ENCODE data around the gene ATP5PB.

ATP5PB gene

DNA sequence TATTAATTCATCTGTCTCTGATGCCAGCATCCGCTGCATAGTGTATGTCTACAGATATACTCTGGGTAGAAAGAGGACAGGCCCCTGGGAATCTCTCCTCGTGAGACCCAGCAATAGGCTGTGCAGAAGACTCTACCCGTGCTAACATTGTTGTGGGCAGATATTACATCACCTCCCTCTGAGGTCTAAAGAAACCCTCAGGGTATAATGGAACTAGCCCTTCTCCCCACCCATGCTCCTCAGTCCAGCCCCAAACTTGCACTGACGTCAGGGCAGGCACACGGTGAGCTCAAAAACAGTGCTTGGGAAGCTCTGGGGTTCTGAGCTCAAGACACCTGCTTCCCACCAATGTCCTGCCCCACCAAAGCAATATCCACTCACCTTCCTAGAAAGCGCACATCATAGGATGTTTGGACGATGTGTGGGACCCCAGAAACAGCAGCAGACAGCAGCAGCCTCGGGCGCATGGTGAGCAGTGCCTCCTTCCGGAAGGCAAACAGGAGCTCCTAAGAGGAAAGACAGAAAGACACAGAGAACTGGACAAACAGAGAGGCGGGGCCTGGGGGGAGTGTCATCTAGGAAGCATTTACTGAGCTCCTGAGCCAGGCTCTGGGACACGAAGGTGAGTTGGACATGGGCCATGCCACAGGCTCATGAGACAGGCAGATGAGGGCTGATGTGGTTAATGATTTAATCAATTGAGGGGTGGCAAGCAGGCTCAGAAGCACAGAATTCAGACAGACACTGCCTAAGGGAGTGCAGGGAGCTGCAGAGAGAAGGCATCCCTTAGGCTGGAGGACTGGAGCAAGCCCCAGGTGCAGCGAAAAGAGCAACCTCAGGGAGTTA is 26.5 kb upstream of the ATP5PB start:
- Histone ChIP-seq H3K9me3 (ENCODE audit: control insufficient read depth, insufficient read depth, low read length) (no peaks in the 10 kb centered on the region), H3K36me3 (ENCODE audit: control insufficient read depth, insufficient read depth, low read length) (no peaks in the 10 kb centered on the region), H3K4me1 (ENCODE audit: control insufficient read depth, insufficient read depth, low read length) (no peaks in the 10 kb centered on the region), H3K4me3 (ENCODE audit: low read depth, low read length) (no peak overlapping the region), H3K9ac (ENCODE audit: low read depth, low read length) (no peak overlapping the region), H3K27me3 (ENCODE audit: control insufficient read depth, insufficient read depth, low read length) (no peaks in the 10 kb centered on the region)

DNA sequence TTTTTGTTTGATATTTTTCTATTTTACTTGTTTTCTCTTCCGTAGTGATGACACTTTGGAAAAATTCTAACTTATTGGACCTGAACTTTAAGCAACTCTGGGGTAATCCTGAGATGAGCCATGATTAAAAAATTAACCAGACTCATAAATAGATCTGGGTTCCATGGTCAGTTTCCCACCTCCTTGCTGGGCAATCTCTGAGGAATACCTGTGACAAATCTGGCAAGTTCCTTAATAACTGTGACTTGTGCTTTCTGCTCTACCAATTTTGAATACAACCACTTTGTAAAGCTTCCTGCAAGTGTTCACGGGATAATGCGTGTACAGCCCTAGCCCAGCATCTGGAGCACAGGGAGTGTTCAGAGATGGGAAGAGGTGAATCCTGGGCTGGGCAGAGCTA is 25.0 kb upstream of the ATP5PB start:
- Histone ChIP-seq H3K9ac (ENCODE audit: low read depth, low read length) (no peak overlapping the region), H3K4me3 (ENCODE audit: low read depth, low read length) (no peak overlapping the region), H3K36me3 (ENCODE audit: control insufficient read depth, insufficient read depth, low read length) (no peaks in the 10 kb centered on the region), H3K27me3 (ENCODE audit: control insufficient read depth, insufficient read depth, low read length) (no peaks in the 10 kb centered on the region), H3K9me3 (ENCODE audit: control insufficient read depth, insufficient read depth, low read length) (no peaks in the 10 kb centered on the region), H3K4me1 (ENCODE audit: control insufficient read depth, insufficient read depth, low read length) (no peaks in the 10 kb centered on the region)

DNA sequence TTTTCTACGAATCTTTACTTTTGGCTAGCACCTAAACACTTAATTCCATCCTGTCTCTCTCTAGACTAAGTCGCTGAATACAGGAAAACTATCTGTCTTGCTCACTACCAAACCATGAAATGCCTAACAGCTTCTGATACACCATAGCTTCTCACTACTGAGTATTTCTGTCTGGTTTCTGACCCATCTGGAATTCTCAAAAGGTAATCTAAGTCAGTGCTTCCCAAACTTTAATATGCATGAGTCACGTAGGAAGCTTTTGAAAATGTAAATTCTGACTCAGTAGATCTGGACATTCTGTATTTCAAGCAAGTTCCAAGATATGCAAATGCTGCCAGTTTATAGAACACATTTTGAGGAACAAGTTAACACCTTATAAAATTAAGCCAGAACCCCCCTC is 12.5 kb upstream of the ATP5PB start:
- H3K9me3 ChIP-seq (ENCODE audit: control insufficient read depth, insufficient read depth, low read length): no peaks in the 10 kb centered on the region
- H3K4me3 ChIP-seq (ENCODE audit: low read depth, low read length): no peak overlapping the region
- H3K4me1 ChIP-seq (ENCODE audit: control insufficient read depth, insufficient read depth, low read length): no peaks in the 10 kb centered on the region
- H3K27me3 ChIP-seq (ENCODE audit: control insufficient read depth, insufficient read depth, low read length): no peaks in the 10 kb centered on the region
- H3K36me3 ChIP-seq (ENCODE audit: control insufficient read depth, insufficient read depth, low read length): peaks cover 23% of the 10 kb centered on the region
- H3K9ac ChIP-seq (ENCODE audit: low read depth, low read length): no peak overlapping the region

DNA sequence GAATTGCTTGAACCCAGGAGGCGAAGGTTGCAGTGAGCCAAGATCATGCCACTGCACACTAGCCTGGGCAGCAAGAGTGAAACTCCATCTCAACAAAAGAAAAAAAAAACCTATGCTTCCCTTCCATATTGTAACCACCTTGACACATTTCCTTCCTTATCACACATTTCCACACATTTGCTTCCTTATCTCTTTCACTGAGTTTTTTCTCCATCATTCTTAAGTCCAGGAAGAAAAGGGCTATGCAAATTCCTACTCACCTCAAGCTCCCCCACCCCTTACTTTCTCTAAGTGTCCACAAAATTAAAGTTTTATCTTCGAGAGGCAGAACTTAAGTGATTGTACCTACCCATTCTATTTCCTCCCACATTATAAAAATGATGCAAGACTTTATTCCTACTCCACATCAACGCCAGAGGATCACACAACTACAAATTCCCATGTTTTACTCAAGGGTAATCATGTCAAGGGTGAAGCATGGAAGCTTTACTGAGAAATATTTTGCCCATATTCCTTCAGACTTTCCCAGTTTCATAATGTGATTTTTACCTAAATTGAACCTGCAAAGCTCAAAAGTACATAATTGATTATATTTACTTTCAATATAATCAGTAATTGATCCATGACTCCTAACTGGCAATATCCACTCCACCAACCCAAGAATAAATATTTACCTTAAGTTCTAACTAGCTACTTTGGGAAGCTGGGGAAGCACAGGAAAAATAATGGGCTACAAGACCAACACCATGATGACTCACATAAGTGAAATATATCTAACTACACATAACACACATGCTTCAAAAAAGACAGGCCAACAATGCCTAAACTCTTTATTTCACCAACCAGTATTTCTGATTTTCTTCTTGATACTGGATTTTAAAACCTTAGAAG is 9.6 kb upstream of the ATP5PB start:
- Histone ChIP-seq H3K4me3 (ENCODE audit: low read depth, low read length) (no peak overlapping the region), H3K4me1 (ENCODE audit: control insufficient read depth, insufficient read depth, low read length) (no peaks in the 10 kb centered on the region), H3K9ac (ENCODE audit: low read depth, low read length) (no peak overlapping the region), H3K9me3 (ENCODE audit: control insufficient read depth, insufficient read depth, low read length) (no peaks in the 10 kb centered on the region), H3K36me3 (ENCODE audit: control insufficient read depth, insufficient read depth, low read length) (peaks cover 45% of the 10 kb centered on the region), H3K27me3 (ENCODE audit: control insufficient read depth, insufficient read depth, low read length) (no peaks in the 10 kb centered on the region)

DNA sequence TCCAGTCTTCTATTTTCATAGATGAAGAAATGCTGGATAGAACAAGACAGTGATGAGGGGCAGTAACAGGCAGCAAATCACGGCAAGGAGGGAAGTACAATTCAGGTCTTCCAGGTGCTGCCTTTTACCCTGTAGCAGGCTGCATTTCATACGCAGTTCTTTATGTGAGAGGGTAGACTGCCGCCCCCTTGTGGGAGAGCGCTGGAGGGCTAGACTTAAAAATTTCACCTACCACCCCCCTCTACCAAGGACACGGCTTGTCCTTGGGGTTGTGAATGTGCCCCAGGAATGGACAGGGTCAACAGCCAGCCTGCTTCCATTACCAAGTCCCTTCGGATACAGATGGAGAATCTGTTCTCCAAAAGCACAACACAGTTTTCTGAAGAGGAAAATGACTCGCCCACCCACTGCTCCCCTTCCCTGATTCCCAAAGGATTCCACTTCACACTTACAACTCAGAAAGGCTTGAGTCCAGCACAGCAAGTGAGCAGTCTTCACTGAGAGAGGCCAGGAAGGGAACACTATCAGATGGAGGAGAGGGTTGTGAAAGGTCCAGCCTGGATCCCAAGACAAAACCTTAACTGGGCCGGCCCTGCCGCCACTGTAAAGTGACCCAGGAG is 7.6 kb upstream of the ATP5PB start:
- Histone ChIP-seq H3K4me1 (ENCODE audit: control insufficient read depth, insufficient read depth, low read length) (no peaks in the 10 kb centered on the region), H3K36me3 (ENCODE audit: control insufficient read depth, insufficient read depth, low read length) (peaks cover 47% of the 10 kb centered on the region), H3K27me3 (ENCODE audit: control insufficient read depth, insufficient read depth, low read length) (no peaks in the 10 kb centered on the region), H3K4me3 (ENCODE audit: low read depth, low read length) (no peak overlapping the region), H3K9ac (ENCODE audit: low read depth, low read length) (no peak overlapping the region), H3K9me3 (ENCODE audit: control insufficient read depth, insufficient read depth, low read length) (no peaks in the 10 kb centered on the region)

DNA sequence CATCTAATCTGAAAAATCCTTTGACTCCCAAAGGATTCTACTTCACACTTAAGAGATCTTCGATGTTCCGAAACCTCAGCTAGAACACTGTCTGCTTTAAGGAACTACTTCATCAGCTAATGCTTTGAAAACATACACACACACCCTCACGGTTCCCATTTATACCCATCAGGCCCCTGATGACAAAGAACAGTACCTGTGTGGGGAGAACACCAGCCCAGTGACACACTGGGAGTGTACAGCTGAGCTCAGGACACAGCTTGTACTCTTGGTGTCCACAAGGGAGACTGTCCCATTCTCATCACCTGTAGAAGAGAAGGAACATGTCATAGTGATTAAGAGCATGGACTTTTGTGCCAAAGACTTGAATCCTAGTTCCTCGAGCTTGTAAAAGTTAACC is 6.8 kb upstream of the ATP5PB start:
- H3K9me3 ChIP-seq (ENCODE audit: control insufficient read depth, insufficient read depth, low read length): no peaks in the 10 kb centered on the region
- no peak overlapping the region for H3K9ac ChIP-seq (ENCODE audit: low read depth, low read length)
- no peaks in the 10 kb centered on the region for H3K4me1 ChIP-seq (ENCODE audit: control insufficient read depth, insufficient read depth, low read length)
- no peaks in the 10 kb centered on the region for H3K27me3 ChIP-seq (ENCODE audit: control insufficient read depth, insufficient read depth, low read length)
- H3K4me3 ChIP-seq (ENCODE audit: low read depth, low read length): no peak overlapping the region
- H3K36me3 ChIP-seq (ENCODE audit: control insufficient read depth, insufficient read depth, low read length): peaks cover 46% of the 10 kb centered on the region

DNA sequence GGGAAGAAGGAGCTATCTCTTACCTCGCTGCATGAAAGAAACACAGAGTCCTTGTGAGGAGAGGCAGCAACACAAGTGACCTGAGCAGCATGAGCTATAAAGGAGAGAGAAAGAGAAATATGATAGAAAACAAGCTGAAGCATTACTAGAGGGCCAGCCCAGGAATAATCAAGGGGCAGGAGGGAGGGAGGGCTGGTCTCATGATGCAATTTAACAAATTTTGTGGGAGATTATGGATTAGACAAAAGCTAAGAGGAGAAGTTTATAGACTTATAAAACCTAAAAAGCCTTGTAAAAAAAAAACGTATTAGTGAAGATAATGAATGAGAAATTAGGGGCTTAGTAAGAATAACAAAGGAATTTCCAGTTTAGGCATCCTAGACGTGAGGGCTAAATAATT is 5.2 kb upstream of the ATP5PB start:
- H3K27me3 ChIP-seq (ENCODE audit: control insufficient read depth, insufficient read depth, low read length): no peaks in the 10 kb centered on the region
- no peak overlapping the region for H3K9ac ChIP-seq (ENCODE audit: low read depth, low read length)
- no peaks in the 10 kb centered on the region for H3K9me3 ChIP-seq (ENCODE audit: control insufficient read depth, insufficient read depth, low read length)
- no peak overlapping the region for H3K4me3 ChIP-seq (ENCODE audit: low read depth, low read length)
- peaks cover 46% of the 10 kb centered on the region for H3K36me3 ChIP-seq (ENCODE audit: control insufficient read depth, insufficient read depth, low read length)
- peaks cover 4% of the 10 kb centered on the region for H3K4me1 ChIP-seq (ENCODE audit: control insufficient read depth, insufficient read depth, low read length)

DNA sequence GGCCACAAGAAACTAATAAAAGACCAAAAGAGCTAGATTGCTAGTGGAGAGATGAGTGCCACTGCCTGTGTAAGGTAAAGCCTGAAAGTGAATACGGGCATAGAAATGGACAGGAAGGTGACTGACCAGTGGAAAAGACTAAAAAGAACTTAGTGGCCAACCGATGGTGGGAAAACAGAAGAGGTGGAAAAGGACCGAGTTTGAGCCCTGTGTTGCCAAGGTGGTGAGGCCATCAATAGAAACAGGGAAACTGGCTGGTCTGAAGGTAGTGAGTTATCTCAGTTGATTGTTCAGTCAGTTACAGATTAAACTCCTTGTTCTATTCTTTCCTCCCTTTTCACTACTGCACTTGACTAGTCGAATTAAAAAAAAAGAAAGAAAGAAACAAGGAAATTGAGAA is 2.7 kb upstream of the ATP5PB start:
- Histone ChIP-seq H3K27me3 (ENCODE audit: control insufficient read depth, insufficient read depth, low read length) (no peaks in the 10 kb centered on the region), H3K9ac (ENCODE audit: low read depth, low read length) (no peak overlapping the region), H3K4me1 (ENCODE audit: control insufficient read depth, insufficient read depth, low read length) (peaks cover 4% of the 10 kb centered on the region), H3K36me3 (ENCODE audit: control insufficient read depth, insufficient read depth, low read length) (peaks cover 26% of the 10 kb centered on the region), H3K4me3 (ENCODE audit: low read depth, low read length) (no peak overlapping the region), H3K9me3 (ENCODE audit: control insufficient read depth, insufficient read depth, low read length) (no peaks in the 10 kb centered on the region)

DNA sequence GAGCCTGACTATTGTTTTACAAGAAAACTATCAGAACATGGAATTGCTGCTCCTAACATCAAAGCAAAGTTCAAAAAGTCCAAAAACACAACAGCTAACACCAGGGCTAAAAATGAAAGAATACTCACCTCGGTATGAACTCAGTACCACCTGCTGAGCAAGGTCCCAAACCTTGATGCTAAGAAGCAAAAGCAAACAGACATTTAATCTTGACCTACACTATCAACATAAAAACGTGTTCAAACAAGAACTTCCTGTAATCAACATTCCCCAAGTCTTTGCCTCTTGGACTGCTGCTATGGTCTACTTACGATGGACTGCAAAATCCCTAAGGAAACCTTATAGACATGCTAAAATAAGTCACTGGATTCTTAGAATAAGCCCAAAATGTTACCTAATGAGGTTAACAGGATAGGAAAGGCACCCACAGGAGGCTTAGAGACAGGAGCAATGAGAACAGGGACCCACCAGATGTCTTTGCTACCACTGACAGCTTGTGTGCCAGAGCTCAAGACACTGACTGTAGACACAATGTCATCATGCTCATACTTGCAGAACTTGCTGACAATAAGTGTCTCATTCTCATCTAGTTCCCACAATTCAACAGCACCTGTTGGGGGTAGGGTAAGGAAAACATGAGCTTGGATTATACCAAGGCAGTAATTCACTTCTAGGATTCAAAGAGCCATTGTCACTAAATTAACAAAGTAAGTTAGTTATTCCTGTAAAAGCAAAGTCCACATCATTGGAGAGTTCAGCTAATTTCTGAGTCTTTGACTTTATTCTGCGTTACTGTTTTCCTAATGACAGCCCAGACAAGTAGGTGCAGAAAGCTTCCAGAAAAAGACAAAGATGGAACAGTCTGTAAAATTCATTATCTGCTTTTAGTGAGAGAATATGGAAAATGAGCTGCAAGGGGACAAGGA is 2.0 kb upstream of the ATP5PB start:
- no peaks in the 10 kb centered on the region for H3K27me3 ChIP-seq (ENCODE audit: control insufficient read depth, insufficient read depth, low read length)
- peak overlapping the region; percentile 91 for H3K9ac ChIP-seq (ENCODE audit: low read depth, low read length)
- H3K9me3 ChIP-seq (ENCODE audit: control insufficient read depth, insufficient read depth, low read length): no peaks in the 10 kb centered on the region
- peaks cover 4% of the 10 kb centered on the region for H3K4me1 ChIP-seq (ENCODE audit: control insufficient read depth, insufficient read depth, low read length)
- peak overlapping the region; percentile 100 for H3K4me3 ChIP-seq (ENCODE audit: low read depth, low read length)
- peaks cover 22% of the 10 kb centered on the region for H3K36me3 ChIP-seq (ENCODE audit: control insufficient read depth, insufficient read depth, low read length)

DNA sequence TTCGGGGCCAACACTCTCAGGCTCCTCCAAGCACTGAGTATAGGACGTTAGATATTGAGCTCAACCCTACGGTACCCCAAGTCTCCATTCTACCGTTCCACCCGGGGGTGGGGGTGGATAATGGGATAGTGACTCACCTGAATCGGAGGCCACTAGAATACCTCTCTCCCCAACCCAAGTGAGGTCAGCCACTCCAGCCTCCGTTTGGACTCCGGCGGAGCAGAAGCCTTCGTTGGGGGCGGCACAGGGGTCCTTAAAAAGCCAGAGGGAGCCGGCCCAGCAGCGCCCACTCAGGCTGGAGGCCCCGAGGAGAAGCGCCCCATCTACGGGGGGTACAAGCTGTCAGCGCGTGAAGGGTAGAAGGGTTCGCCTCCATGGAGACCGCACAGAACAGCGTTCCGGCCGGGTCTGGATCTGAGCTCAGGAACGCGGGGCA is 764 bp upstream of the ATP5PB start:
- Histone ChIP-seq H3K4me3 (ENCODE audit: low read depth, low read length) (peak overlapping the region; percentile 100), H3K36me3 (ENCODE audit: control insufficient read depth, insufficient read depth, low read length) (peaks cover 12% of the 10 kb centered on the region), H3K4me1 (ENCODE audit: control insufficient read depth, insufficient read depth, low read length) (peaks cover 4% of the 10 kb centered on the region), H3K9me3 (ENCODE audit: control insufficient read depth, insufficient read depth, low read length) (no peaks in the 10 kb centered on the region), H3K27me3 (ENCODE audit: control insufficient read depth, insufficient read depth, low read length) (no peaks in the 10 kb centered on the region), H3K9ac (ENCODE audit: low read depth, low read length) (peak overlapping the region; percentile 91)

DNA sequence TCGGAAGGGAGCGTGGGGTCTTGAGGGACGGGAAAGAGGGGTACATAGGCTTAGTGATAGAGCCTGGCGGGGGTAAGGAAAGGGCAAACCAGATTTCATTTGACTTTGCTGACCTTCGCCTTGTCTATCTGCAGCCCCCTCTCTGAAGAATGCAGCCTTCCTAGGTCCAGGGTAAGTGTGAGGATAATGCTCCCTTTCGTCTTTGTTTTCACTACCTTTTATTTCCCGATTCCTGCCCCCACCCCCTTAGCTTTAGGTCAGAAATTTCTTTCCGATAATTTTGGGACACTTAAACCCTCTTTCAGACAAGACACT is 396 bp downstream of the ATP5PB start:
- no peaks in the 10 kb centered on the region for H3K9me3 ChIP-seq (ENCODE audit: control insufficient read depth, insufficient read depth, low read length)
- H3K4me3 ChIP-seq (ENCODE audit: low read depth, low read length): peak overlapping the region; percentile 100
- H3K4me1 ChIP-seq (ENCODE audit: control insufficient read depth, insufficient read depth, low read length): peaks cover 4% of the 10 kb centered on the region
- no peaks in the 10 kb centered on the region for H3K27me3 ChIP-seq (ENCODE audit: control insufficient read depth, insufficient read depth, low read length)
- peaks cover 6% of the 10 kb centered on the region for H3K36me3 ChIP-seq (ENCODE audit: control insufficient read depth, insufficient read depth, low read length)
- peak overlapping the region; percentile 88 for H3K9ac ChIP-seq (ENCODE audit: low read depth, low read length)

Data from iPS-15b (cell line).